Stimulated activated CD4-positive, alpha-beta T cell treated with anti-CD3 and anti-CD28 coated beads, Interleukin-1b, Interleukin-23, amount 100 ng/mL, for 24 hours (primary cell): ENCODE measurements around the gene TVP23C.
"Not testable (repeated sequence)": the region's sequence is repeated elsewhere in the genome, so short reads cannot be mapped to it uniquely, and the experiment has no call there.

ENCODE experiments used
- DNase-seq, 4 experiments: peaks; one replicate each; pipeline ENCODE4 v3.0.0-alpha.2; 2020; ENCODE audit warnings: low read depth in 4 of 4, low spot score in 1 of 4

Gene TVP23C

GRCh38 chr17:15563375-15563857 is at the start of gene TVP23C:
Gene TVP23C (minus strand): TSS chr17:15563483. CDS start chr17:15563448, 35 bp downstream.
- DNase-seq = peak; percentile 21 to 51 (median 36)

- not testable (repeated sequence) for DNase-seq
Measured at GRCh38 chr17:15592960-15593359, 29.7 kb upstream of the TVP23C start.

GRCh38 chr17:15591986-15592385 is 28.7 kb upstream of the TVP23C start:
- DNase-seq = not testable (repeated sequence)

GRCh38 chr17:15590844-15591243 is 27.6 kb upstream of the TVP23C start:
- not testable (repeated sequence) for DNase-seq

GRCh38 chr17:15589544-15590536 is 26.6 kb upstream of the TVP23C start:
- not testable (repeated sequence) for DNase-seq

GRCh38 chr17:15588017-15588416 is 24.7 kb upstream of the TVP23C start:
- DNase-seq = not testable (repeated sequence)

- DNase-seq = not testable (repeated sequence)
Measured at GRCh38 chr17:15583313-15583712, 20.0 kb upstream of the TVP23C start.

- not testable (repeated sequence) for DNase-seq
Measured at GRCh38 chr17:15581462-15581861, 18.2 kb upstream of the TVP23C start.

- DNase-seq = not testable (repeated sequence)
Measured at GRCh38 chr17:15576848-15577247, 13.6 kb upstream of the TVP23C start.

GRCh38 chr17:15574660-15575059 is 11.4 kb upstream of the TVP23C start:
- not testable (repeated sequence) for DNase-seq

GRCh38 chr17:15573870-15574269 is 10.6 kb upstream of the TVP23C start:
- not testable (repeated sequence) for DNase-seq

GRCh38 chr17:15562613-15563374 is 489 bp downstream of the TVP23C start:
- not testable (repeated sequence) for DNase-seq

- not testable (repeated sequence) for DNase-seq
Measured at GRCh38 chr17:15561439-15561838, 1.8 kb downstream of the TVP23C start.

- not testable (repeated sequence) for DNase-seq
Measured at GRCh38 chr17:15558403-15559105, 4.7 kb downstream of the TVP23C start.

- not testable (repeated sequence) for DNase-seq
Measured at GRCh38 chr17:15557334-15557832, 5.9 kb downstream of the TVP23C start.

- not testable (repeated sequence) for DNase-seq
Measured at GRCh38 chr17:15552932-15553331, 10.4 kb downstream of the TVP23C start.

GRCh38 chr17:15549552-15549951 is 13.7 kb downstream of the TVP23C start:
- not testable (repeated sequence) for DNase-seq

- DNase-seq = not testable (repeated sequence)
Measured at GRCh38 chr17:15546604-15547003, 16.7 kb downstream of the TVP23C start.

GRCh38 chr17:15540371-15541219 is 22.7 kb downstream of the TVP23C start:
- DNase-seq = not testable (repeated sequence)

GRCh38 chr17:15533122-15533521 is 30.2 kb downstream of the TVP23C start:
- not testable (repeated sequence) for DNase-seq
